K562 (cell line): Measurements from ENCODE around the gene DDX55. TPM values are rescaled to one million over a fixed set of nuclear protein-coding genes. Genes with fewer than 3 reads are reported as not detected.

Source experiments
- ATAC-seq: fragments of 200-7000 bp; cut with Tn5 transposase; 3 replicates; pipeline ENCODE4 v1.9.1; 2020; ENCODE audit warnings: moderate library complexity
- BruUV-seq: library from RNA; stranded (reverse); fragments of 400-500 nt; replicated peaks from 2 replicates; lab custom pipeline; 2021; lab: Mats Ljungman, UMichigan
- CTCF ChIA-PET: fragments of 300-600 bp; formaldehyde crosslinking; extraction: SDS; loops from one replicate; lab custom pipeline; 2021; ENCODE audit warnings: low intra/inter-chr PET ratio; lab: Yijun Ruan, JAX
- POLR2A ChIA-PET: fragments of 300-600, 350-650 bp; sonication (Branson Sonifier 250); formaldehyde crosslinking; extraction: SDS; loops from one replicate; lab custom pipeline; 2021; ENCODE audit warnings: antibody characterized with exemption, inconsistent platforms; lab: Yijun Ruan, JAX
- DNase-seq, 4 experiments: peaks; one replicate each; pipeline versions ENCODE4 v3.0.0 to v3.0.0-alpha.2; 2011 to 2018; ENCODE audit warnings: low spot score in 3 of 4, mixed read lengths in 3 of 4; ENCODE audit errors: extremely low read depth in 1 of 4
- FAIRE-seq: peaks from 2 replicates; lab custom pipeline; 2011; peaks lifted over from hg19 to GRCh38; lab: Jason Lieb, UNC
- H2AFZ ChIP-seq: 2 replicates; pipeline ENCODE4 v1.6.0; 2011; ENCODE audit warnings: low read depth, low read length, control low read depth, inconsistent platforms
- H3K27ac ChIP-seq: fragments of 200-600 bp; 3 replicates; pipeline ENCODE4 v1.8.0; 2011; ENCODE audit warnings: low read depth, mild to moderate bottlenecking, control low read depth, inconsistent platforms, low read length, moderate library complexity, mixed read lengths; ENCODE audit errors: extremely low read depth
- H3K27me3 ChIP-seq, 2 experiments: fragments of 300-600 bp in 1 of 2; 2 replicates in 1 of 2; 3 replicates in 1 of 2; pipeline versions ENCODE4 v1.6.0 to v1.8.0; 2011; ENCODE audit warnings: inconsistent platforms in 2 of 2, low read length in 2 of 2, mild to moderate bottlenecking in 1 of 2, mixed read lengths in 1 of 2, moderate library complexity in 1 of 2; ENCODE audit not compliant: control insufficient read depth in 2 of 2, insufficient read depth in 2 of 2
- H3K36me3 ChIP-seq: fragments of 300-600 bp; 3 replicates; pipeline ENCODE4 v1.8.0; 2011; ENCODE audit warnings: mild to moderate bottlenecking, low read length, inconsistent platforms; ENCODE audit not compliant: control insufficient read depth, insufficient read depth
- H3K4me1 ChIP-seq, 2 experiments: fragments of 200-600 bp in 1 of 2; replicated peaks in 1 of 2; 2 replicates in 1 of 2; 3 replicates in 1 of 2; pipeline versions ENCODE4 v1.5.1 to v1.8.0; 2011; ENCODE audit warnings: inconsistent platforms in 2 of 2, low read length in 2 of 2, mild to moderate bottlenecking in 1 of 2, mixed read lengths in 1 of 2, moderate library complexity in 1 of 2; ENCODE audit not compliant: control insufficient read depth in 2 of 2, insufficient read depth in 2 of 2
- H3K4me2 ChIP-seq: 2 replicates; pipeline ENCODE4 v1.6.1; 2011; ENCODE audit warnings: low read length, control low read depth, inconsistent platforms, mixed read lengths; ENCODE audit not compliant: insufficient read depth
- H3K4me3 ChIP-seq: fragments of 200-600 bp; sonication (generic), shearing (Covaris generic); 2 replicates; pipeline ENCODE4 v1.5.1; 2016; ENCODE audit warnings: control low read depth, inconsistent platforms
- H3K79me2 ChIP-seq: fragments of 200-600 bp; 3 replicates; pipeline ENCODE4 v1.8.0; 2011; ENCODE audit warnings: low read length, inconsistent platforms; ENCODE audit not compliant: control insufficient read depth, insufficient read depth
- H3K9ac ChIP-seq, 2 experiments: 2 replicates each; pipeline versions ENCODE4 v1.6.0 to v1.6.1; 2011; ENCODE audit warnings: low read depth in 2 of 2, low read length in 2 of 2, control low read depth in 1 of 2, inconsistent platforms in 1 of 2, mild to moderate bottlenecking in 1 of 2, mixed read lengths in 1 of 2; ENCODE audit not compliant: insufficient read depth in 1 of 2
- H3K9me1 ChIP-seq: one replicate; pipeline ENCODE4 v1.6.0; 2011; ENCODE audit warnings: inconsistent platforms, mild to moderate bottlenecking, low read length, moderate library complexity; ENCODE audit not compliant: control insufficient read depth, insufficient read depth
- H3K9me3 ChIP-seq: replicated peaks from 2 replicates; pipeline ENCODE4 v1.5.1; 2011; ENCODE audit warnings: low read depth, low read length, inconsistent platforms; ENCODE audit not compliant: control insufficient read depth, insufficient read depth
- H4K20me1 ChIP-seq: replicated peaks from 2 replicates; pipeline ENCODE4 v1.6.1; 2011; ENCODE audit warnings: low read length, inconsistent platforms, mixed read lengths; ENCODE audit not compliant: control insufficient read depth, insufficient read depth
- CEBPG ChIP-seq, 3 experiments: fragments of 200-800 bp in 1 of 3; sonication (Bioruptor generic) in 1 of 3; sonication (generic) in 1 of 3; formaldehyde crosslinking in 1 of 3; IDR thresholded peaks in 2 of 3; conservative IDR thresholded peaks in 1 of 3; 2 replicates each; pipeline versions ENCODE4 v1.6.1 to v1.8.0; 2016 to 2022; ENCODE audit warnings: missing compliant biosample characterization in 2 of 3, missing genetic modification characterization in 2 of 3, mild to moderate bottlenecking in 1 of 3, missing genetic modification reagents in 1 of 3
- CLOCK ChIP-seq: fragments of 250-450 bp; sonication (Bioruptor Pico); IDR thresholded peaks from 2 replicates; pipeline ENCODE4 v1.4.0; 2020; ENCODE audit warnings: mild to moderate bottlenecking, moderate library complexity, borderline replicate concordance
- CREB5 ChIP-seq: fragments of 250-450 bp; sonication (Bioruptor Pico); IDR thresholded peaks from 2 replicates; pipeline ENCODE4 v1.5.0; 2020; ENCODE audit warnings: mild to moderate bottlenecking
- MXI1 ChIP-seq: IDR thresholded peaks from 2 replicates; pipeline ENCODE4 v1.6.1; 2011; ENCODE audit warnings: low read depth, mild to moderate bottlenecking, improper control_type of control experiment, low read length
- NFE2L1 ChIP-seq: fragments of 450-650 bp; IDR thresholded peaks from 2 replicates; pipeline ENCODE4 v1.6.1; 2016; ENCODE audit warnings: missing genetic modification characterization, low read depth, mild to moderate bottlenecking, missing compliant biosample characterization, moderate library complexity, borderline replicate concordance
- SIN3A ChIP-seq, 2 experiments: fragments of 150-350 bp in 1 of 2; IDR thresholded peaks; 2 replicates each; pipeline ENCODE4 v1.6.1; 2011 to 2016; ENCODE audit warnings: borderline replicate concordance in 2 of 2, low read depth in 2 of 2, low read length in 2 of 2, mild to moderate bottlenecking in 2 of 2, moderate library complexity in 2 of 2; ENCODE audit not compliant: control insufficient read depth in 1 of 2
- TCF3 ChIP-seq: sonication (generic); formaldehyde crosslinking; IDR thresholded peaks from 2 replicates; pipeline ENCODE4 v1.4.0; 2020; ENCODE audit warnings: mild to moderate bottlenecking, missing genetic modification reagents
- ZNF121 ChIP-seq: sonication (generic); formaldehyde crosslinking; conservative IDR thresholded peaks from 2 replicates; pipeline ENCODE4 v1.8.0; 2022; ENCODE audit warnings: missing genetic modification reagents
- ZNF717 ChIP-seq: fragments of 250-450 bp; sonication (Bioruptor Pico); IDR thresholded peaks from 2 replicates; pipeline ENCODE4 v1.5.0; 2021
- ZSCAN29 ChIP-seq: fragments of 450-650 bp; IDR thresholded peaks from 2 replicates; pipeline ENCODE4 v1.6.1; 2017
- WGBS: fragments of 100-300 bp; shearing (Covaris generic); methylation state at CpG from one replicate; pipeline ENCODE4 v1.1.6; 2016; ENCODE audit warnings: low coverage, mixed read lengths; ENCODE audit not compliant: insufficient coverage; ENCODE audit errors: missing lambda C conversion rate; 5-methylcytosine and 5-hydroxymethylcytosine counted together
- in situ Hi-C: fragments of 300-500 bp; cut with MboI; formaldehyde crosslinking; loops from 4 replicates; pipeline ENCODE4 v1.15.0; 2018; ENCODE audit warnings: inconsistent platforms, mixed read lengths
- intact Hi-C: fragments of 100-400 bp; cut with micrococcal nuclease; formaldehyde crosslinking; loops from 2 replicates; pipeline ENCODE4 v1.14.2; 2022
- polyA plus RNA-seq, 8 experiments: library from polyadenylated mRNA; depleted of rRNA in 4 of 8; stranded (reverse) in 5 of 8; unstranded in 3 of 8; fragments of >200 nt; fragmentation: Nextera tagmentation in 2 of 8; fragmentation: Illumina TruSeq in 1 of 8; extraction: Ambion mirVana in 2 of 8; extraction: Trizol in 1 of 8; gene quantifications; 2 replicates each; pipeline versions ENCODE4 v1.2.1 to v1.2.3, GENCODE V29; 2011 to 2014; ENCODE audit warnings: inconsistent platforms in 1 of 8, missing spikeins in 1 of 8
- total RNA-seq, 7 experiments: library from RNA; depleted of rRNA in 6 of 7; stranded (reverse); fragments of >200 nt in 6 of 7; fragmentation: Illumina TruSeq in 2 of 7; extraction: Trizol in 2 of 7; gene quantifications; 2 replicates each; pipeline versions ENCODE4 v1.2.1 to v1.2.3, GENCODE V29; 2011 to 2021; ENCODE audit warnings: low replicate concordance in 1 of 7
- TF ChIP-seq, protein P1 (sequence below): sonication (generic); formaldehyde crosslinking; IDR thresholded peaks from 2 replicates; pipeline ENCODE4 v1.8.1; 2023; ENCODE audit warnings: mild to moderate bottlenecking, missing genetic modification reagents
- TF ChIP-seq, protein P2 (sequence below), 2 experiments: fragments of 450-650 bp in 1 of 2; sonication (generic) in 1 of 2; formaldehyde crosslinking in 1 of 2; IDR thresholded peaks in 1 of 2; conservative IDR thresholded peaks in 1 of 2; 2 replicates each; pipeline versions ENCODE4 v1.6.1 to v1.8.1; 2016 to 2023; ENCODE audit warnings: mild to moderate bottlenecking in 2 of 2, moderate library complexity in 2 of 2, inconsistent platforms in 1 of 2, missing genetic modification reagents in 1 of 2

Gene DDX55
- total and polyA plus RNA-seq, 9 of the 15 experiments (the other 6 are each of a cell fraction or from before 2014, with no cell fraction given): 10.6 to 71.0 (median 60.9) TPM

- in situ Hi-C loops: no loop called here
- H3K4me2 ChIP-seq: peak overlapping the region; percentile 96
- H4K20me1 ChIP-seq: 0 out of 2 replicates have a peak, but pooled peaks cover 4% of the 10 kb centered on the region
- H3K4me3 ChIP-seq: peak overlapping the region; percentile 97
- WGBS: under 1% methylated on average over 19 of the region's 19 CpGs
- ChIA-PET CTCF (no interaction called here), POLR2A (interaction anchor here (0.6 to 1.0 kb wide), 7 partner anchors 14 to 704 kb away, joined by 3 to 4 read pairs (median 3); partner anchors contain the start of gene MPHOSPH9)
- DNase-seq: peak in 1 of 4 experiments; percentile 16
- peak; percentile 32 for FAIRE-seq
- BruUV-seq: TSS peak; percentile 86
- peak overlapping the region; percentile 96 for H3K27ac ChIP-seq
- peak overlapping the region; percentile 98 to 100 for H3K9ac ChIP-seq
- peaks cover 0 to 7% of the 10 kb centered on the region in 2 experiments; a peak in 2 of 5 replicates for H3K4me1 ChIP-seq
- peaks cover 67% of the 10 kb centered on the region for H3K79me2 ChIP-seq
- H3K9me1 ChIP-seq: no peaks in the 10 kb centered on the region
- ATAC-seq: peak; percentile 41
- no peaks in the 10 kb centered on the region for H3K9me3 ChIP-seq
- peaks cover 44% of the 10 kb centered on the region; the same call in 2 of the 3 replicates for H3K36me3 ChIP-seq
- intact Hi-C loops: loop anchor here (5.0 kb wide), 1 partner anchor 78 kb away; the partner anchor contains the start of gene ATP6V0A2
- no peaks in the 10 kb centered on the region for H3K27me3 ChIP-seq
- H2AFZ ChIP-seq: peak overlapping the region; percentile 79
- TF ChIP-seq CLOCK (CRISPR knock-in tag) (no peak), ZNF121 (CRISPR knock-in tag) (peak; percentile 84), ZNF717 (CRISPR knock-in tag) (0 out of 2 replicates have a peak, but pooled peaks have one; percentile 34), SIN3A (IDR thresholded peaks at IDR 0.05; ENCODE audit: borderline replicate concordance in 2 of 2, control insufficient read depth in 1 of 2, low read depth in 2 of 2, low read length in 2 of 2) (no peak), NFE2L1 (no peak), ZSCAN29 (no peak), CEBPG (CRISPR knock-in tag; IDR thresholded peaks at IDR 0.05) (no peak), CEBPG (tag; conservative IDR thresholded peaks at IDR 0.05 in 1 of 2, IDR thresholded peaks at IDR 0.05 in 1 of 2) (peak; percentile 37 to 48; a peak in 2 of 4 replicates), MXI1 (peak; percentile 54; the same call in 1 of the 2 replicates), CREB5 (no peak), TCF3 (CRISPR knock-in tag) (no peak)
- TF ChIP-seq, protein P1, sequence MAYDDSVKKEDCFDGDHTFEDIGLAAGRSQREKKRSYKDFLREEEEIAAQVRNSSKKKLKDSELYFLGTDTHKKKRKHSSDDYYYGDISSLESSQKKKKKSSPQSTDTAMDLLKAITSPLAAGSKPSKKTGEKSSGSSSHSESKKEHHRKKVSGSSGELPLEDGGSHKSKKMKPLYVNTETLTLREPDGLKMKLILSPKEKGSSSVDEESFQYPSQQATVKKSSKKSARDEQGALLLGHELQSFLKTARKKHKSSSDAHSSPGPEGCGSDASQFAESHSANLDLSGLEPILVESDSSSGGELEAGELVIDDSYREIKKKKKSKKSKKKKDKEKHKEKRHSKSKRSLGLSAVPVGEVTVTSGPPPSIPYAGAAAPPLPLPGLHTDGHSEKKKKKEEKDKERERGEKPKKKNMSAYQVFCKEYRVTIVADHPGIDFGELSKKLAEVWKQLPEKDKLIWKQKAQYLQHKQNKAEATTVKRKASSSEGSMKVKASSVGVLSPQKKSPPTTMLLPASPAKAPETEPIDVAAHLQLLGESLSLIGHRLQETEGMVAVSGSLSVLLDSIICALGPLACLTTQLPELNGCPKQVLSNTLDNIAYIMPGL (CRISPR knock-in tag): no peak
- TF ChIP-seq, protein P2, sequence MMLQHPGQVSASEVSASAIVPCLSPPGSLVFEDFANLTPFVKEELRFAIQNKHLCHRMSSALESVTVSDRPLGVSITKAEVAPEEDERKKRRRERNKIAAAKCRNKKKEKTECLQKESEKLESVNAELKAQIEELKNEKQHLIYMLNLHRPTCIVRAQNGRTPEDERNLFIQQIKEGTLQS (IDR thresholded peaks at IDR 0.05): peak; percentile 56
- TF ChIP-seq, protein P2 (CRISPR knock-in tag; conservative IDR thresholded peaks at IDR 0.05): no peak
Measured at GRCh38 chr12:123634142-123634561, 32.3 kb downstream of the DDX55 start.
